ENCODE measurements around the gene IRF6.

DNA sequence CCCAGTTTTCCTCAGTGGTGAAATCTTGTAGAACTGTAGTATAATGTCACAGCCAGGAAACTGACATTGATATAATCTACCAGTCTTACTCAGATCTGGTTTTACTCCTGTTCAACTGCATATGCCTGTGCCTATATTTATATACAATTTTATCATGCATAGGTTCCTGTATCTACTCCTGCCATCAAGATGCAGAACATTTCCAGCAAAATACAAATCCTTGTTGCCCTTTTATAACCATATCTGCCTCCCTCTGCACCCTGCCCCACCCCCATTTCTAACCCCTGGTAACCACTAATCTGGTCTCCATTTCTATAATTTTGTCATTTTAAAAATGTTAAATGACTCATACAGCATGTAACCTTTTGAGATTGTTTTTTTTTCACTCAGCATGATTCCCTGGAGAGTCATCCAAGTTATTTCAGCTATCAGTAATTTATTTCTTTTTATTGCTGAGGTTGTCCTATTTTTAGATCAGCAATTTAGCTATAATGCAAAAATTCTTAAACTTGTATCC, 29.9 kb upstream of the IRF6 start:
- TF ChIP-seq, protein P1, sequence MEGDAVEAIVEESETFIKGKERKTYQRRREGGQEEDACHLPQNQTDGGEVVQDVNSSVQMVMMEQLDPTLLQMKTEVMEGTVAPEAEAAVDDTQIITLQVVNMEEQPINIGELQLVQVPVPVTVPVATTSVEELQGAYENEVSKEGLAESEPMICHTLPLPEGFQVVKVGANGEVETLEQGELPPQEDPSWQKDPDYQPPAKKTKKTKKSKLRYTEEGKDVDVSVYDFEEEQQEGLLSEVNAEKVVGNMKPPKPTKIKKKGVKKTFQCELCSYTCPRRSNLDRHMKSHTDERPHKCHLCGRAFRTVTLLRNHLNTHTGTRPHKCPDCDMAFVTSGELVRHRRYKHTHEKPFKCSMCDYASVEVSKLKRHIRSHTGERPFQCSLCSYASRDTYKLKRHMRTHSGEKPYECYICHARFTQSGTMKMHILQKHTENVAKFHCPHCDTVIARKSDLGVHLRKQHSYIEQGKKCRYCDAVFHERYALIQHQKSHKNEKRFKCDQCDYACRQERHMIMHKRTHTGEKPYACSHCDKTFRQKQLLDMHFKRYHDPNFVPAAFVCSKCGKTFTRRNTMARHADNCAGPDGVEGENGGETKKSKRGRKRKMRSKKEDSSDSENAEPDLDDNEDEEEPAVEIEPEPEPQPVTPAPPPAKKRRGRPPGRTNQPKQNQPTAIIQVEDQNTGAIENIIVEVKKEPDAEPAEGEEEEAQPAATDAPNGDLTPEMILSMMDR (IDR thresholded peaks at IDR 0.05; ENCODE audit: low read length), result no peak
- TF ChIP-seq EZH2 (IDR thresholded peaks at IDR 0.05; ENCODE audit: borderline replicate concordance, low read length), result no peak

All from OCI-LY1 (cell line).